HCT116 (cell line): ENCODE data around the gene HOXD3.

Experiments
- POLR2A ChIP-seq: IDR thresholded peaks from 2 replicates; pipeline ENCODE4 v1.7.0; 2011; ENCODE audit warnings: borderline replicate concordance; ENCODE audit not compliant: insufficient read depth, insufficient read length; ENCODE audit errors: extremely low read depth
- POLR2AphosphoS5 ChIP-seq: IDR thresholded peaks from 2 replicates; pipeline ENCODE4 v1.6.1; 2011; ENCODE audit warnings: mild to moderate bottlenecking, low read depth, low read length, moderate library complexity
- REST ChIP-seq: IDR thresholded peaks from 2 replicates; pipeline ENCODE4 v1.6.1; 2012; ENCODE audit warnings: low read depth
- YY1 ChIP-seq: IDR thresholded peaks from 2 replicates; pipeline ENCODE4 v1.6.1; 2011; ENCODE audit warnings: low read length, low read depth, moderate library complexity, mild to moderate bottlenecking; ENCODE audit not compliant: insufficient replicate concordance; ENCODE audit errors: extremely low read depth
- TF ChIP-seq, protein P1 (sequence below), 3 experiments: fragments of 200-600 bp in 1 of 3; sonication (generic) in 1 of 3; IDR thresholded peaks in 2 of 3; conservative IDR thresholded peaks in 1 of 3; 2 replicates each; pipeline ENCODE4 v1.5.1; 2012 to 2017; ENCODE audit warnings: low read depth in 2 of 3, low read length in 2 of 3, antibody characterized with exemption in 1 of 3, borderline replicate concordance in 1 of 3, control low read depth in 1 of 3, mild to moderate bottlenecking in 1 of 3, mixed read lengths in 1 of 3, mixed run types in 1 of 3, moderate library complexity in 1 of 3; ENCODE audit not compliant: insufficient read depth in 1 of 3

- TF ChIP-seq YY1 (no peak), POLR2A (no peak), REST (no peak), POLR2AphosphoS5 (no peak)
- TF ChIP-seq, protein P1, sequence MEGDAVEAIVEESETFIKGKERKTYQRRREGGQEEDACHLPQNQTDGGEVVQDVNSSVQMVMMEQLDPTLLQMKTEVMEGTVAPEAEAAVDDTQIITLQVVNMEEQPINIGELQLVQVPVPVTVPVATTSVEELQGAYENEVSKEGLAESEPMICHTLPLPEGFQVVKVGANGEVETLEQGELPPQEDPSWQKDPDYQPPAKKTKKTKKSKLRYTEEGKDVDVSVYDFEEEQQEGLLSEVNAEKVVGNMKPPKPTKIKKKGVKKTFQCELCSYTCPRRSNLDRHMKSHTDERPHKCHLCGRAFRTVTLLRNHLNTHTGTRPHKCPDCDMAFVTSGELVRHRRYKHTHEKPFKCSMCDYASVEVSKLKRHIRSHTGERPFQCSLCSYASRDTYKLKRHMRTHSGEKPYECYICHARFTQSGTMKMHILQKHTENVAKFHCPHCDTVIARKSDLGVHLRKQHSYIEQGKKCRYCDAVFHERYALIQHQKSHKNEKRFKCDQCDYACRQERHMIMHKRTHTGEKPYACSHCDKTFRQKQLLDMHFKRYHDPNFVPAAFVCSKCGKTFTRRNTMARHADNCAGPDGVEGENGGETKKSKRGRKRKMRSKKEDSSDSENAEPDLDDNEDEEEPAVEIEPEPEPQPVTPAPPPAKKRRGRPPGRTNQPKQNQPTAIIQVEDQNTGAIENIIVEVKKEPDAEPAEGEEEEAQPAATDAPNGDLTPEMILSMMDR (IDR thresholded peaks at IDR 0.05 in 2 of 3, conservative IDR thresholded peaks at IDR 0.05 in 1 of 3; ENCODE audit: borderline replicate concordance in 1 of 3, insufficient read depth in 1 of 3, low read depth in 2 of 3, low read length in 2 of 3) = no peak
Observed at GRCh38 chr2:176199902-176200301, 42.8 kb downstream of the HOXD3 start.
